ENCODE measurements around the gene BICDL2.
A peak's percentile ranks its signal among the peaks of the same experiment; 100 is the strongest.

BICDL2 gene

DNA sequence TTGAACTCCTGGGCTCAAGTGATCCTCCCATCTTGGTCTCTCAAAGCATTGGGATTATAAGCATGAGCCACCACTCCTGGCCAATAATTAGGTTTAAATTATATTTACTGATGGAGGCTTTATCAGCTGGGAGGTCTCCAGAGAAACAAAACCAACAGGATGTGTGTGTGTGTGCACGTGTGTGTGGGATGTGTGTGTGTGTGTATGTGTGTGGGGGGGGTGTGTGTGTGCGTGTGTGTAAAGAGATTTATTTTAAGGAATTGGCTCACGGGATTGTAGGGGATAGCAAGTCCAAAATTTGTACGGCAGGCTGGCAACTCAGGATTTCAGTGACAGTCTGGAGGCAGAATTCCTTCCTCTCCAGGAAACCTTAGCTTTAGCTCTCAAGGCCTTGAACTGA, 14.3 kb upstream of the BICDL2 start:
- FAIRE-seq (peak; percentile 58), DNase-seq (ENCODE audit: insufficient read length, low spot score) (no peak)

DNA sequence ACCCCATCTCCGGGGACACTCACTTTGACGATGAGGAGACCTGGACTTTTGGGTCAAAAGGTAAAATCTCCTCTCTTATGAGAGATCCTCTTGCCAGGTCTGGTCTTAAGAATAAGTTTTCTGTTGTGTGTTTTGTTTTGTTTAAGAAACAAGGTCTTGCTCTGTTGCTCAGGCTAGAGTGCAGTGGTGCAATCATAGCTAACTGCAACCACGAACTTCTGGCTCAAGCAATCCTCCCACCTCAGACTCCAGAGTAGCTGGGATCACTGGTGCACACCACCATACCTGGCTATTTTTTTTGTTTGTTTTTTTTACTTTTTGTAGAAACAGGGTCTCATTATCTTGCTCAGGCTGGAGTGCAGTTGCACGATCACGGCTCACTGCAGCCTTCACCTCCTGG, 13.7 kb upstream of the BICDL2 start:
- FAIRE-seq (no peak), DNase-seq (ENCODE audit: insufficient read length, low spot score) (no peak)

DNA sequence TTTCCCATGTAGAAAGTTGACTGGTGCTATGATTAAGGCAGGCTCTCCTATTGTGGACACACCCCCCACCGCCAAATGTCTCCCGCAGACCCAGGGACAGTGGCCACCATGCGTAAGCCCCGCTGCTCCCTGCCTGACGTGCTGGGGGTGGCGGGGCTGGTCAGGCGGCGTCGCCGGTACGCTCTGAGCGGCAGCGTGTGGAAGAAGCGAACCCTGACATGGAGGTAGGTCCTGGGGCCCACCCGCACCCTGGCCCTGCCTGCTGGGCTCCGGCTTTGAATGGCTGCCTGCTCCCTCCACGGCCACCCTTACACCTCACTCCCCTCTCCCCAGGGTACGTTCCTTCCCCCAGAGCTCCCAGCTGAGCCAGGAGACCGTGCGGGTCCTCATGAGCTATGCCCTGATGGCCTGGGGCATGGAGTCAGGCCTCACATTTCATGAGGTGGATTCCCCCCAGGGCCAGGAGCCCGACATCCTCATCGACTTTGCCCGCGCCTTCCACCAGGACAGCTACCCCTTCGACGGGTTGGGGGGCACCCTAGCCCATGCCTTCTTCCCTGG, 13.3 kb upstream of the BICDL2 start:
- DNase-seq (ENCODE audit: insufficient read length, low spot score) (no peak), FAIRE-seq (no peak)

DNA sequence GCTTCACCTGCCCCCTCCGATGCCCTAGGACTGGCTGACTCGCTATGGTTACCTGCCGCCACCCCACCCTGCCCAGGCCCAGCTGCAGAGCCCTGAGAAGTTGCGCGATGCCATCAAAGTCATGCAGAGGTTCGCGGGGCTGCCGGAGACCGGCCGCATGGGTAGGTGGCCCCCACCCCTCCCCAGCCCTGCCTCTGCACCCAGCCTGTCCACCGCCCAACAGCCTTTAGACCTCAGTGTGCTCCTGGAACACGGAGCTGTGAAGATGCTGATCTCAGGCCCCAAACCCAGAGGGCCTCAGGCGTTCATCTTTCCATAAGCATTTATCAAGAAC, 10.6 kb upstream of the BICDL2 start:
- FAIRE-seq (no peak), DNase-seq (ENCODE audit: insufficient read length, low spot score) (no peak)

DNA sequence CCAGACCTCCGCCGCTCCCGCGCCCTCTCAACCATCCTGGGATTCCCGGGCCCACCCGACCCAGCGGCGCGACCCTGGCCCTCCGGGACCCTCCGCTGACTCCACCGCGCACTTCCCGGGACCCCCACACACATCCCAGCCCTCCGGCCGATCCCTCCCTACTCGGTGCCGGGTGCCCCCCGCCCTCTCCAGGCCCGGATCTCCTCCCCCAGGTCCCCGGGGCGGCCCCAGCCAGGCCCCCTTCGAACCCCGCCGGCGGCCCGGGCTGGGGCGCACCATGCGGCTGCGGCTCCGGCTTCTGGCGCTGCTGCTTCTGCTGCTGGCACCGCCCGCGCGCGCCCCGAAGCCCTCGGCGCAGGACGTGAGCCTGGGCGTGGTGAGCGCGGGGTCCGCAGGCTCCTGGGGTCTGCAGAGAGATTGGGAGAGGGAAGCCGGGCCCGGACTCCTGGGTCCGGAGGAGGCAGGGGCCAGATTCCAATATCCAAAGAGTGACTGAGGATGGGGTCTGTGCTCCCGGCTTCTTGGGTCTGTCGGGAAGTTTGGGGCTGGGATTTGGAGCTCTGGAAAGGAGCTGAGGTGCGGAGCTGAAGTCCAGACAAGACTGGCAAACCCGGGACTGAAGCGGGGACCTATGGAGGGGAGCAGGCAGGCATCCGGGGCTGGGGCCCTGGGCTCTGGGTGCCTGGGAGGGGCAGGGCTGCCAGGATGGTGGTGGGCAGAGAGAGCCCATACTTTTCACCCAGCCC, 10.1 kb upstream of the BICDL2 start:
- no peak for DNase-seq (ENCODE audit: insufficient read length, low spot score)
- no peak for FAIRE-seq

DNA sequence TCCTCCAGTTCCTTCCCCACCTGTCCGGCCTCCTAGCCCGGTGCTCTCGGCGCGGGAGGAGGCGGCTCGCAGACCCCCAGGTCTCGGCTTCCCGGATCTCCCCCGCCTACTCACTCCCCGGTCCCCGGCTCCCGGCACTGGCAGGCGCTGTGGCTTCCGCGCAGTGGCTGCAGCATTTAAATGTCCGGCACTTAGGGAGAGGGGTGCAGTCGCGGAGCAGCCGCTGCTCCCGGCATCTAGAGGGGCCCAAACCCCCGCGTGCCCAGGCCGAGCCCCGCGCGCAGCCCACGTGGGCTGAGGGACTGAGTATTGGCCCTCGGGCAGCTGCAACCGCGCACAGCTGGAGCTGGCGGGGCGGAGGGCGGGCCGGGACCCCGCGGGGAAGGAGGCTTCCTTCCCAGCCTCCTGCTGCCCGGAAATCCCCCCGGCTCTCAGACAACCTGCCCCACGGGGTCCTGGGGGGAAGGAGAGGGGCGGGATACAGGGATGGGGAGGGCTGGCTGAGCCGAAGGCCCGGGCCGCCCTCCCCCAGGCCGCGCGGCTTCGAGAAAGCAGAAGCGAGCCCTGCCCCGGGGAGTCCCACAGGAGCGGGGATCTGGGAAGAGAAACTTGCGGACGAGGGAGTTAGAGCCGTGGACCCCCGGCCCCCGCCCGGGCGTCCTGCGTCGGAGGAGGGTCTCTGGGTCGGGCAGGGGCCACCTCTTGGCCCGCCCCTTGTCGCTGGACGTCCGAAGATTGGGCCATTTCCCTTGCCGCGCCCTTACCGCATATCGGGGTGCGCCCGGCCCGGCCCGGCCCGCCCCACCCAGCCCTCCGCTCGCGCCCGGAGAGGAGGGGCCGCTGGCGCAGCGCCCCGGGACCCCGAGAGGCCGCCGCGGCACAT, 9.3 kb upstream of the BICDL2 start, which contains the start of gene MMP25:
Gene MMP25, plus strand, starts transcription at position 804 of the 883 bp plus-strand sequence. CDS start 357 bp downstream, outside the sequence.
- DNase-seq (ENCODE audit: insufficient read length, low spot score) (peak; percentile 31), FAIRE-seq (no peak)

DNA sequence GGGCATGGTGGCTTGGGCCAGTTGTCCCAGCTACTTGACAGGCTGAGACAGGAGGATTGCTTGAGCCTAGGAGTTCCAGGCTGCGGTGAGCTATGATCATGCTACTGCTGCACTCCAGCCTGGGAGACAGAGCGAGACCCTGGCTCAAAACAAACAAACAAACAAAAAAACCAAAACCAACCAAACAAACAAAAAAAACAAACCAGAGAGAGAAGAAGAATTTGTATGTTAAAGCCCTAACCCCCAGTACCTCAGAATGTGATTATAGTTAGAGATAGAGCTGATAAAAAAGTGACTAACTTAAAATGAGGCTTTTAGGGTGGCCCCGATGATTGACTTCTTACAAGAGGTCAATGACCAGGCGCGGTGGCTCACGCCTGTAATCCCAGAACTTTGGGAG, 8.0 kb upstream of the BICDL2 start:
- DNase-seq (ENCODE audit: insufficient read length, low spot score) (no peak), FAIRE-seq (no peak)

DNA sequence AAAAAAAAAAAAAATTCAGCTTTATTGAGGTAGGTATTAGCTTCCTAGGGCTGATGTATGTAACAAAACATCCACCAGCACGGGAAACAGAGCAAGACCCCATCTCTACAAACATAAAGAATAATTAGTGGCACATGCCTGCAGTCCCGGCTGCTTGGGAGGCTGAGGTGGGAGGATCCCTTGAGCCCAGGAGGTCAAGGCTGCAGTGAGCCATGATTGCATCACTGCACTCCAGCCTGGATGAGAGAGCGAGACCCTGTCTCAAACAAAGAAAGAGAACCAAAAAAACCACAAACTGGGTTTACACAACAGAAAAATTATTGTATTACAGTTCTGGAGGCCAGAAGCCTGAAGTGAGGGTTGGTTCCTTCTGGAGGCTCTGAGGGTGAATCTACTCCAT, 5.6 kb upstream of the BICDL2 start:
- no peak for FAIRE-seq
- no peak for DNase-seq (ENCODE audit: insufficient read length, low spot score)

DNA sequence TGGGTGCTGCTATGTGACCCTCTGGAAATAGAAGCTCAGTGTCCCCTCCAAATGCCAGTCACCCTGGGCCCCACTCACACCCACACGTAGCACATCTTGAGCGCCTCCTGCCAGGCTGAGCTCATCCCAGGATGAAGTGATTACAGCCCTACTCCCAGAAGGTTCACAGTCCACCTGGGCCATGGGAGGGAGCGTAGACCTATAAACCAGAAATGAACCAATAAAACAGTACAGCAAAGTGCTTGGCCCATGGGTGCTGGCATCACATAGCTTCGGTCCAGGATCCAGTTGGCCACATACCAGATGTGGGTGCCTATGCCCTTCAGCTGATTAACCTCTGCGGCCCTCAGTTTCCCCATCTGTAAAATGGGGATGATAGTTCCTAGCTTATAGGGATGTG, 2.2 kb upstream of the BICDL2 start:
- DNase-seq (ENCODE audit: insufficient read length, low spot score) (no peak), FAIRE-seq (no peak)

DNA sequence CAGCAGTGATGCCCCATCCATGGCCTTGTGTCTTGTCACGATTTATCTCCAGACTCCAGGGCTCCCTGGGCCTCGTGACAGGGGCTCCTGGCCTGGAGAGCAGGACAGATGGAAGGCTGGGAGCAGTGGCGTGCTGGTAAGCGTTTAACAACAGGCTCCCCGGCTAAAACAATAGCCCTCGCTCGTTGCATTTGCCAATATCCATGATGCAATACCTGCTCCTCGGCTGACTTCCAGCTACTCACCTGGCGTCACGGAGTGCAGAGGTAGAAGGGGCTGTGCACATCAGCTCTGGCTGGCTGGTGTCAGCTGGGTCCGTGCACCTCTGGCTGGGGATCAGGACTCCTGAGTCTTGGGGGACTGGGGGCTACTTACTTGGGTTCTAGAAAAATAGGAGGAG, 1.5 kb upstream of the BICDL2 start:
- FAIRE-seq = no peak
- no peak for DNase-seq (ENCODE audit: insufficient read length, low spot score)

DNA sequence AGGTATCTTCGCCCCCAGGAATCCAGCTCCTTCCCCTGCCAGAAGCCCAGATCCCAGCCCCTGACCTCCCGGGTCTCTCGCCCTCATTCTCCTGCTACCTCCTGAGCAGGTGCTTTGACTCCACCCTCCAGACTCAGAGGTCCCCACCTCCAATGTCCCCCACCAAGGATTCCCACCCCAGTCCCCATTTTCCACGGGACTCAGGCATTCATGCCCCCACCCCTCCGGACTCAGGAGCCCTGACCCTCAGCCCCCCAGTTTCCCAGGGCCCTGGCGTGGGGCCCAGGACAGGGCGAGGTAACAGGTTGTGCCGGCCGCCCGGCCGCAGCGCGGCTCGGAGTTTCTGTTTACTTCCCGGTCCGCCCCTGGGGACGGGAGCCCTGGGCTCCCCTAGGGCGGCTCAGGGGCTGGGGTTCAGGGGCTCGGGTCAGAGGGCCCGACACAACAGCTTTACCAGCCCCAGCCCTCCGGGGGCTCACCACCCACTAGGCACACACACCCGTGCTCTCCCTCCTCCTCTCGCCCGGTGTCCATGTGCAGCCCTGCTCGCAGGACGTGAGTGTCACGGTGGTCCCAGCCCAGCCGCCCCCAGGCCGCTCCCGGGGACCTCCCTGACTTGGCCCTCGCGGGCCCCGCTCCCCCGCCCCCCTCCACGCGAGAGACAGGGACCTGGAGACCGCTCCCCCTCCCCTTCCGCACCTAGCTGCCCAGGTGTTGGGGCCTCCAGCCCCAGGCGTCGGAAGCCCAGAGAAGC, 595 bp downstream of the BICDL2 start:
- no peak for DNase-seq (ENCODE audit: insufficient read length, low spot score)
- no peak for FAIRE-seq

DNA sequence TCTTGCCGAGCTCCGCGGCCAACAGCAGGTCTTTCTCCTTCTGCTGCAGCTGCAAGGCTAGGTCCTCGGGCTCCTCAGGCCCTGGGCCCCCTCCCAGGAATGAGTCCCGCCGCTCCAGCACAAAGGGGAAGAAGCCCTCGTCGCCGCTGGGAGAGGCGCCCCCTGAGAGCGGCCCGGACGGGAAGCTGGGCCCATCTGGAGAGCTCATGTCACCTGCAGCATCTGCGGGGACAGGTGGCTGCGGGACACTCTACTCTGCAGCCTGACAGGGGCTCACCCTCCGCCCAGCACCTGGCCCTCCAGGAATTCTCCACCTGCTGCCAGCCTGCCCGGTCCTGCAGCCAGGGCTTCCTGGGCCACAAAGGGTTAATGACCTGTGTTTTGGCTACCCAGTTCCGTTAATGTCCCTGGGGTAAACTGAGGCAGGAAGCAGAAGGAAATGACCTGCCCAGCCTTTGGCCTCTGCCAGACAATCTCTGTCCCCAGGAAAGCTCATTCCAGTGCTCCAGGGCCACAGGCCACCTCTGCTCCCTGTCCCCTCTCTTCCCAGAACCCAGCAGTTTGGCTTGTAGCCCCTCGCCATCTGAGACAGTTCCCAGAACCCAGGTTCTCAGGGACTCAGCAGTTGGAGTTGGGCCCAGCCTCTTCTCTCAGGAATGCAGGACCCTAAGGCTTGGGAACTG, 1.3 kb downstream of the BICDL2 start:
- DNase-seq (ENCODE audit: insufficient read length, low spot score) = no peak
- no peak for FAIRE-seq

DNA sequence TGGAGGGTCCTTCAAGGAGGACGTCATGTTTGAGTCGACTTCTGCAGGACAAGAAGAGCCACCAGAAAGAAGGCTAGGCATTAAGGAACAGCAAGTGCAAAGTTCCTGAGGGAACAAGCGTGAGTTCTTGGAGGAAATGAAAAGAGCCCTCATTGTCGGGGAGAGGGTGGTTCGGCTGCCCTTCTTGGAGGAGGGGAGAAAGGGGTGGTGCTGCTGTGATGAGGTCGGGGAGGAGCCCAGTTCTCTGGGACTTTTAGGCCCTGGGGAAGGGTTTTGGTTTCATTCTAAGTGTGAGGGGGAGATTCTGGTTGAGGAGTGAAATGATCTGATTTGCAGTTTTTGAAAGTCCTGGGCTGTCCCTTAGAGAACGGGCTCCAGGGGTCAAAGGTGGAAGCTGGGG, 4.1 kb downstream of the BICDL2 start:
- FAIRE-seq = no peak

DNA sequence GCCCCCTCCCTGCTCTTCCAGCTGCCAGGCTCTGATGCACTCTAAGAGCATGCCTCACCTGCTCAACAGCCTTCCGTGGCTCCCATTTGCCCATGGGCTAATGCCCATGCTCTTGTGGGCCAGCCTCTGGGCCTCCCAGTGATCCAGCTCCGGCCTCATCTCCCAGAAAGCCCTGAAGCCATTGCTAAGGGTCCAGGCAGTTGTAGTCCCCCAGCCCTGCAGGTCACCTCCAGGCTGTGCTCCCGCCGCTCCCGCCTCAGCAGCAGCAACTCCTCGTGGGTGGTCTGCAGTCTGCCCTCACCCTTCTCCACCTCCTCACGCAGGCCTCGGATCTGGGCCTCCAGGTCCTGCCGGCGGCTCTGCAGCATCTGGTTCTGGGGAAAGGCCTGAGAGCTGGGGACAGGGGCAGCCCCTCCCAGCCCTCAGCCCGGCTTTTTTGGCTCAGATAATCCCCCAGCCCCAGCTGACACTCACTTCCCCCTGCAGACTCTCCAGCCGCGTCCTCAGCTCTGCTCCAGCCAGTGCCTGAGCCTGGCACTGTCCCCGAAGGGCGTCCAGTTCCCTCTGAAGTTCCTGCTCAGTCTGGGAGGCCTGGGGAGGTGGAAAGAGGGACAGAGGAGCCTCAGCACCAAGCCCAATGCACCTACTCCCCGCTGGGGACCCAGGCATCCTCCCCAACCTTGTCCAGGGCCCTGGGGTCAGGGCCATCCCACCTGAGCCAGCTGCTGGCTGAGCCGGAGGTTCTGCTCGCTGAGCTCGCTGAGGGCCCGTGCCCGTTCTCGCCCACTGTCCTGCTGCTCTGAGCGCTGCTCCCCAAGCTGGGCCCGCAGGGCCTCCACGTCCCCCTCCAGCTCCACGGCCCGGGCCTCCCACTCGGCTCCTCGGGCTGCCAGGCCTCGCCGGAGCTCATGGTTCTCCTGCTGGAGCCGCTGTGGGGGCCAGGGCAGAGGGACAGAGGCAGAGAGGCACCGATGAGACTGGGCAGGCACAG, 6.2 kb downstream of the BICDL2 start:
- FAIRE-seq (no peak), DNase-seq (ENCODE audit: insufficient read length, low spot score) (no peak)

More for the DNA sequence above, 4.1 kb downstream of the BICDL2 start:
- no peak for DNase-seq (ENCODE audit: insufficient read length, low spot score)

DNA sequence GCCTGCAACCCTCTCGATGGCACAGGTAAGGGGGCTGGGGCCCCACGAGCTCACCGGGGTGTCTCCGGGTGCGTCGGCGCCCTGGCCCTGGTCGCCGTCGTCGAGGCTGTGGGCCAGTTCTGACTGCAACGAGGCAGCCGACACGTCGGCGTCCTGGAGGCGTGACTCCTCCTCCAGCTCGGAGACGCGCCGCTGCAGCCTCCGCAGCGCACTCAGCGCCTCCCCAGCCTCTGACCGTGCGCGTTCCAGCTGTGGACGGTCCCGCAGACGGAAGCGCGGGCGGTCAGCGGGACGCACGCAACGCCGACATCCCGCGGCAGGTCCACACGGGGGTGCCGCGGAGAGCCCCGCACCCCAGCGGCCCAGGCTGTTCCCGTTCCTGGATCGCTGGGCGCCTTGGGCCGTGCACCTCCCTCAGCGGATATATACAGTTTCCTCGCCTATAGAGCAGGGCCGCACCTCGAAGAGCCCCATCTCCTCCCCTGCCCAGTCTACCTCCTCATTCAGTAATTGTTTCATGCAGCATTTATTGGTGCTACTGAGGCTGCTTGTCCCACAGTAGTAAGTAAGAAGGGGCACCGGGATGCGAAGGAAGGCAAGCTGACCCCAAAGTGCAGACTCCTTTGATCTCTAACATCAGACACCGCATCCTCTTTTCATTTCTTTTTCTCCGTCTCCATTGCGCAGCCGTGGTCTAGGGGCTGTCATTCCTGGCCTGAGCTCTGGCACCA, 7.1 kb downstream of the BICDL2 start:
- DNase-seq (ENCODE audit: insufficient read length, low spot score) (no peak), FAIRE-seq (no peak)

DNA sequence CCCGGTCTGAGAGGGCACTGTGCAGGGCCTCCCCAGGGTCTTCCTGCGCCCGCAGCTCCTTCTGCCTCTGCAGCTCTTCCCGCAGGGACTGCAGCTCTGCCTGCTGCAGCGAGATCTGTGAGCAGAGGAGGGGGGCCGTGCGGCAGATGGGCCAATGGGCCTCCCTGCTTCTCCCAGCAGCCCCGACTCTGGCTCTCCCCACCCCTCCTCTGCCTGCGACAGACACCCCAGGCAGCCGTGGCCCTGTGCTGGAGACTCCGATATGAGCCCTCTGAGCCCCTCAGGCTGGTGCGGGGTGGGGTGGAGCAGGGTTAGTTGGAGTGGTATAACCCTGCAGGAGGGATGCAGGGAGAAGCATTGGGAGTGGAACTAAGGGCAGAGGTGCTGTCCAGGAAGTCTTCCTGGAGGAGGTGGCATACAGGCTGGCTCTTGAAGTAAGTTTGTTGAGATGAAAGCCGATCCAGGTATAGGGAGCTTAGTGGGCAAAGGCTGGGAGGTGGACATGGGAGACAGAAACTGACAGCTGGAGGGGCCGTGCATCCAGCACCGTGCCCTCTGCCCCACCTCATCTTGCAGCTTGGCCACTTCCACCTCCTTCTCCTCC, 7.9 kb downstream of the BICDL2 start:
- FAIRE-seq = no peak
- DNase-seq (ENCODE audit: insufficient read length, low spot score) = no peak

DNA sequence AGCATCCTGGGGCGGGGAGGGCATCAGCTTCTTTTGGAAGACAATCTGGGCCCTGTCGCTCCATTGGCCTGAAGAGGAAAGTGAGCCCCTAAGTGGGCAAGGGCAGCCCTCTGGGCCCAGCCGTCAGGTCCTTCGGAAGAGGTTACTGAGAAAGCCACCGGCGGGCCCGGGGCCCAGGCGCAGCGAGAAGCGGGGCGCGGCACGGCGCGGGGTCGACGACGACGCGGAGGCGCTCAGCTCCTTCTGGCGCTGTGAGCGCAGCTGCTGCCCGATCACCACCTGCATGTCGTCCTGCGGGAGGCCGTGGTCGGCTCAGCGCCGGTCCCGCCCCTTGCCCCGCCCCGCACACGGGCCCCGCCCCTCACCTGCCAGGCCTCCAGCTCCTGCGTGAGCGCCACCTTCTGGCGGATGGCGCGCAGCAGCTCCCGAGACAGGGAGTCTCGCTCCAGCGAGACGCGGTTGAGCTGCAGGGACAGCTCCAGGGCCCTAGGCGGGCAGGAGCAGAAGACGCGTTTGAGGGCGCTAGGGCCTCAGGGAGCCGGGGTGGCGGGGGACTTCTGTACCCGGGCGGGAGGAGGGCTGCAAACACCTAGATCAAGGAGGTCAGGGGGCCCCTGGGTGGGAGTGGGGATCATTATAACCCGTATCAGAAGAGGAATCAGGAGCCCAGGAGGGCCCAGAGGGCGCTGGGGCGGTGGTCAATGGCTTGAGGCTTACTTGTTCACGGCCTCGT, 8.6 kb downstream of the BICDL2 start:
- FAIRE-seq = peak; percentile 95
- peak; percentile 84 for DNase-seq (ENCODE audit: insufficient read length, low spot score)

DNA sequence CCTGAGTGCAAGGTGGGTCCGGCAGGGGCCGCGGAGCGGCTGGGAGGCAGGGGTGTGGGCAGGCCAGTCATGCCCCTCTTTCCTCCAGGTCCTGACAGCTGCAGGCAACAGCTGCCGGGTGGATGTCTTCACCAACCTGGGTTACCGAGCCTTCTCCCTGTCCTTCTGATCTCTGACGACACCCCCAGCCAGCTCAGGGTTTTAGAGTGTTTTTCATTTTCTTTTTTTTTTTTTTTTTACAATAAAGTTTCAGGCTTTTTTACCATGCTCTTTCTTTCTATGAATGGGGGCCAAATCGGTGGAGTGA, 9.3 kb downstream of the BICDL2 start:
- DNase-seq (ENCODE audit: insufficient read length, low spot score) (no peak), FAIRE-seq (no peak)
